Measurements from ENCODE around the gene NMUR2. TPM values are rescaled to one million over a fixed set of nuclear protein-coding genes. Genes with fewer than 3 reads are reported as not detected.

NMUR2 gene
- total RNA-seq, 1 experiment from 2014 or later: not detected

- Histone ChIP-seq H3K27me3 (ENCODE audit: insufficient read depth, low read depth) (no peaks in the 10 kb centered on the region; the same call in 1 of the 2 replicates), H3K27ac (no peak overlapping the region), H3K4me3 (no peak overlapping the region), H2AFZ (no peak overlapping the region), H3K9me2 (ENCODE audit: insufficient read depth) (no peaks in the 10 kb centered on the region), H3F3A (ENCODE audit: insufficient read depth, low read depth) (no peaks in the 10 kb centered on the region), H3K36me3 (ENCODE audit: low read depth) (no peaks in the 10 kb centered on the region), H4K20me1 (ENCODE audit: insufficient read depth) (no peaks in the 10 kb centered on the region), H3K9me3 (ENCODE audit: insufficient read depth, low read depth) (no peaks in the 10 kb centered on the region), H3K79me2 (ENCODE audit: low read depth) (no peaks in the 10 kb centered on the region), H3K4me1 (replicated peaks; ENCODE audit: insufficient read depth) (no peaks in the 10 kb centered on the region), H3K4me2 (no peak overlapping the region)
- BruUV-seq (replicated peaks): no TSS peak
- intact Hi-C loops (cut with micrococcal nuclease; ENCODE audit: unreplicated experiment): no loop called here
- ChIA-PET POLR2A (ENCODE audit: unreplicated experiment) (no interaction called here), CTCF (no interaction called here)
- TF ChIP-seq CTCF (conservative IDR thresholded peaks at IDR 0.05) (no peak), EZH2 (IDR thresholded peaks at IDR 0.05; ENCODE audit: low read depth) (no peak)
- DNase-seq: no peak
These were observed 32.8 kb upstream of the NMUR2 start for GRCh38 chr5:152437866-152438265.

- H3K4me2 ChIP-seq: no peak overlapping the region
- intact Hi-C loops (cut with micrococcal nuclease; ENCODE audit: unreplicated experiment): no loop called here
- no peak for TF ChIP-seq EZH2 (IDR thresholded peaks at IDR 0.05; ENCODE audit: low read depth)
- TF ChIP-seq CTCF (conservative IDR thresholded peaks at IDR 0.05): no peak
- no peak for DNase-seq
- POLR2A ChIA-PET (ENCODE audit: unreplicated experiment): interaction anchor here (0.7 kb wide), 1 partner anchor 1765 kb away, joined by 6 read pairs; no protein-coding TSS in a partner anchor
- no peak overlapping the region for H3K27ac ChIP-seq
- CTCF ChIA-PET: no interaction called here
- no peaks in the 10 kb centered on the region for H3K79me2 ChIP-seq (ENCODE audit: low read depth)
- no peaks in the 10 kb centered on the region for H3K36me3 ChIP-seq (ENCODE audit: low read depth)
- no peaks in the 10 kb centered on the region for H3F3A ChIP-seq (ENCODE audit: insufficient read depth, low read depth)
- no peaks in the 10 kb centered on the region for H3K9me2 ChIP-seq (ENCODE audit: insufficient read depth)
- no TSS peak for BruUV-seq (replicated peaks)
- H3K4me1 ChIP-seq (replicated peaks; ENCODE audit: insufficient read depth): no peaks in the 10 kb centered on the region
- no peaks in the 10 kb centered on the region for H4K20me1 ChIP-seq (ENCODE audit: insufficient read depth)
- no peaks in the 10 kb centered on the region for H3K9me3 ChIP-seq (ENCODE audit: insufficient read depth, low read depth)
- no peak overlapping the region for H3K4me3 ChIP-seq
- H3K27me3 ChIP-seq (ENCODE audit: insufficient read depth, low read depth): no peaks in the 10 kb centered on the region
- no peak overlapping the region for H2AFZ ChIP-seq
These were observed 22.6 kb upstream of the NMUR2 start for GRCh38 chr5:152427721-152428120.

- POLR2A ChIA-PET (ENCODE audit: unreplicated experiment): no interaction called here
- Histone ChIP-seq H3K27ac (no peak overlapping the region), H3F3A (ENCODE audit: insufficient read depth, low read depth) (no peaks in the 10 kb centered on the region), H3K79me2 (ENCODE audit: low read depth) (no peaks in the 10 kb centered on the region), H4K20me1 (ENCODE audit: insufficient read depth) (no peaks in the 10 kb centered on the region), H3K36me3 (ENCODE audit: low read depth) (no peaks in the 10 kb centered on the region), H3K4me2 (no peak overlapping the region), H3K9me3 (ENCODE audit: insufficient read depth, low read depth) (no peaks in the 10 kb centered on the region), H2AFZ (no peak overlapping the region), H3K4me1 (replicated peaks; ENCODE audit: insufficient read depth) (no peaks in the 10 kb centered on the region), H3K9me2 (ENCODE audit: insufficient read depth) (no peaks in the 10 kb centered on the region), H3K27me3 (ENCODE audit: insufficient read depth, low read depth) (no peaks in the 10 kb centered on the region), H3K4me3 (no peak overlapping the region)
- intact Hi-C loops (cut with micrococcal nuclease; ENCODE audit: unreplicated experiment): no loop called here
- BruUV-seq (replicated peaks): no TSS peak
- no peak for DNase-seq
- TF ChIP-seq EZH2 (IDR thresholded peaks at IDR 0.05; ENCODE audit: low read depth) (no peak), CTCF (conservative IDR thresholded peaks at IDR 0.05) (no peak)
- CTCF ChIA-PET: no interaction called here
These were observed 20.0 kb upstream of the NMUR2 start for GRCh38 chr5:152425083-152425482.
